Breast epithelium (tissue), 3 donors: ENCODE measurements around the gene TRIM28.

ENCODE experiments used
- CTCF ChIP-seq, 3 donors: fragments of 450-650 bp; IDR thresholded peaks; one replicate each; pipeline ENCODE4 v1.5.1; 2016 to 2017; ENCODE audit warnings: antibody characterized with exemption in 3 of 3, mild to moderate bottlenecking in 3 of 3, moderate library complexity in 3 of 3
- POLR2AphosphoS5 ChIP-seq, 3 donors: sonication (generic); formaldehyde crosslinking; IDR thresholded peaks; one replicate each; pipeline ENCODE4 v1.6.1; 2017; ENCODE audit warnings: antibody characterized with exemption in 3 of 3

GRCh38 chr19:58572818-58573657 lies 29.2 kb downstream of the TRIM28 start, which contains the start of gene MZF1:
- TF ChIP-seq CTCF (IDR thresholded peaks at IDR 0.05) (peak; percentile 33 to 66 (median 45)), POLR2AphosphoS5 (IDR thresholded peaks at IDR 0.05) (peak; percentile 82 to 91 (median 90))
